ENCODE data around the gene THSD4.

The THSD4 gene

DNA sequence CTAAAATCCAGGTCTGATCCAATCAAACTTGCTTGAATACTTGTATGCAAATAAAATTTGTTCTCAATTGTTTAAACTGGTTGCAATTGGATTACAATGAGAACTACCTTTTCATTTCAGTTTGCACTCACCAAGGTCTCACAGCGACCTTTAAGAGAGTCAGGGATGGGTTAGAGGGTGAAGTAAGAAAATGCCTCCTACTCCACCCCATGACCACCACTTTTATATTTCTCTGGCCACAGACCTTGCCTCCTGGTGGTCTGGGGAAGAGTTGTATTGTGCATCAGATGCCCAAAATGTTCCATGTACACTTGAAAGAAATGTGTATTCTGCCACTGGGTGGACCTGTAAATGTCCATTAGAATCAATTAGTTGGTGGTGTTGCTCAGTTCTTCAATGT is 16.4 kb upstream of the THSD4 start:
- no peak for DNase-seq

DNA sequence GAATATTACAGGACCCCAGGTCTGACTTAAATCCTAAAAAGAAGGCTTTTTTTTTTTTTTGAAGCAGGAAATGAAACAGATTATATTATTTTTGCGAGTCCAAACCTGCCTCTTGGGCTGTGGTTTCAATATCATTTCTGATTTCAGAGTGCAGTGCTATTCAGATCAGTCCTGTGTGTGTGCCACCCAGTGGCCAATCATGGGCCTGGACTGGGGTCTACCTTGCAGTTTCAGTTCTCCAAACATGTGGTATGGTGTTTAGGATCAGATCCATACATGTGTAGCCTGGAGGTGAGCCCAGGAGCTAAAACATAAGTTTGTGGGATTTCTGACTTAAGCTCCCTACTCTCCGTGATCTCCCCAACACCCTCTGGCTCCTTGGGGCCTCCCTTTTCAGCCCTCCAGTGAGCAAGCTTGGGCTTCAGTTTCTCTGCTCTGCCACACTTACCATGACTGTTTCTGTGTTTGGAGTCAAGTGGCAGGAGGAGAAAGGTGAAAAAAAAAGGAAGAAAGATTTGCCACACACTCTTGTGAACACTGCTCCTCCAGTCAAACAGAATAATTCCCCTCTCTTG is 12.1 kb upstream of the THSD4 start:
- DNase-seq = no peak

DNA sequence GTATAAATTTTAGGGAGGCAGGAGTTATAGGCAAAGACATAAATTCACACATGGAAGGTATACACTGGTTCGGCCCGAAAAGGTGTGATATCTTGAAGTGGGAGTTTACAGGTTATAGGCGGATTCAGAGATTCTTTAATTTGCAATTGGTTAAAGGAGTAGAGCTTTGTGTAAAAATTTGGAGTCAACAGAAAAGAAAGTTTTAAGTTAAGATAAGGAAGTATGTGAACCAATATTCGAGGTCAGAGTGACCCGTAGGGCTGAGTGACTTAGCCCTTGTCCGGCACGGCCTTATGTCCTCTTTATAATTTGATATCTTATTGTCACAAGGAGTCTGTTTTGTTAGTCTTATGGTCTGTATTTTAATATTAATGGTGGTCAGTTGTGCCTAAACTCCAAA is 10.6 kb upstream of the THSD4 start:
- DNase-seq = no peak

DNA sequence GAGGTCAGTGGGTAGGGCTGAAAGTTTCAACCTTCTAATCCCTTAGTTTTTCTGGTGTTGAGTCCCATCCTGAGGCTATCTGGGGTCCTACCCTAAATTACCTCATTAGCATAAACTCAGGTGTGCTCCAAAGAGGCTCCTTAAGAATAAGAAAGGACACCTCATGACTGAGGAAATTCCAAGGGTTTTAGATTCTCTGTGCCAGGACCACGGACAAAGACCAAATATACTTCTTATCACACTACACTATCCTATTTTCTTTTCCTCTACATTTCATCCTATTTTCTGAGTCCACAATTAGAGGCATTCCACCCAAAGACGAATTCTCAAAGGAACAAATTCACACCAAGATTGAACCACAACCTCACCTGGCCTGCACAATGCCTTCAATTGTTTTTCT is 9.8 kb upstream of the THSD4 start:
- no peak for DNase-seq

DNA sequence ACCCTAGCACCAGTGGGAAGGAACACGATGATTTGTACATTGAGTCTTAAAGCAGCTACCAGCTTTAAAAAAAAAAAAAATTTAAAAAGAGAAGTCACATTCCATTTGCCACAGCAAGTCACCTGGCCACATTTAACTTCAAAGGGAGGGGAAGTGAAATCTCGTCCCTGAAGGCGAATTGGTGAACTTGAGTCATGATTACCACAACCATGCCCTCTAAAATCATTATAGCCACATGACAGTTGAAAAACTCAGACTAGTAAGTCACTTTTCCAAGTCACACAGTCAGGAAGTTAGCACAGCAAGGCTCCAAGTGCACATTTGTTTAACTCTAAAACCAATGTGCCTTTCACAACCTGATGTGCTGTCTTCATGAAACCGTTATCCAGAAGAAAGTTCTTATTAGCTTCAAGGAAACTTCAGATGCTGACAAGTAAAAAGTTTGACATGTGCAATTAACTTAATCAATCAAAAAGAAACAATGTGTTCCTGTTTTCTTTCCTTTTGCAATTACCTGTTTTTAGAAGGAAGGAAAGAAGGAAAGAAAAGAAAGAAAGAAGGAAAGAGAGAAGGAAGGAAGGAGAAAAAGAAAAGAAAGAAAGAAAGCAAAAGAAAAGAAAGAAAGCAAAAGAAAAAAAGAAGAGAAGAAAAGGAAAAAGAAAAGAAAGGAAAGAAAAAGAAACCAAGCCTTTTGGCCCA is 8.3 kb upstream of the THSD4 start:
- DNase-seq = no peak

DNA sequence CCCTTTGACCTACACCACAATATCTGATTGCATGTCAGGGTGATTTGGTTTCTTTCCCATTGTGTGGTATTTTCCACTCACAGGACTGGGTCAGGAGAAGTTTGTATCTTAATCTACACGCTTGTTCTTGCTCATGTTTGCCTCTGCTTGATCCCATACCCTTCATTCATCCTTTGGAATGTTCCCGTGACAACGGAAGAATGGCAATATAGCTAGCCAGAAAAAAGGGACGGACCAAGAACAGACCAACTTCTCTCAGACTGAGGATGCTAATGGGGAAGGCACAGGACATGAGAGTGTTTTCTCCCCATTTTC is 7.8 kb upstream of the THSD4 start:
- DNase-seq = no peak

DNA sequence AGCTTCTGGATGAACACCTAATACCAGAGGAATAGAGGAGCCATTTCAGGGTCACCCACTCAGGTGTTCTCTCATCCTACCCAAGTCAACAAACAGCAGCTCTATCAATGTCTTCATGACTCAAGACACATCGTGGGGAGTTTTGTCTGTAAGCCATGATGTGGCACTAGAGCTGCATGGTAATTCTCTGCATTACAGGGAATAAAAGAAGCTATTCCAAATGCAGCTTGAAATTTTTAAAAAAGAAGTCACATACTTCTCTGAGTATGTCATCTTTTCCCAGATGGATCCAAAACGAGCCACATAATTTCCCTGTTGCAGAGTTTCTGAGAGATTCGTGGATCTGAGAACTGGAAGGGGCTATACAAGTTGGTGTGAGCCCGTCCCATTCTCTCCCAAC is 6.1 kb upstream of the THSD4 start:
- DNase-seq = no peak

DNA sequence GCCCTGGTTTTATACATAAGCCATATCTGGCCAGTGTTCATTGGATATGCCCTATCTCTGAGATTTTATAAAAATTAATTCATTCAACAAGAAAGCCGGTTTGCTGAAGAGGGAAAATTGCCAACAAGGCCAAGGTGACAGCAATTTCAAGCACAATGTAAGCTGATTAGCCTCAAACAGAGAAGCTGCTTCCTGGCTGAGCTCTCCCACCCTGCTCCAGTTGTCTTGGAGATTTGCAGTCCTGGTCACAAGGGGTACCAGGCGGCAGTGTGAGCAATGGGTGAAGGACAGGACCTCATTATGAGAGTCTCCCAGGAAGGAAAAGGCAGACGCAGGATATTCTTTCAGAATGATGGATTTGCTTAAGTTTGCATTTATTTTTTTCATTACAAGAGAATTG is 5.4 kb upstream of the THSD4 start:
- DNase-seq = no peak

DNA sequence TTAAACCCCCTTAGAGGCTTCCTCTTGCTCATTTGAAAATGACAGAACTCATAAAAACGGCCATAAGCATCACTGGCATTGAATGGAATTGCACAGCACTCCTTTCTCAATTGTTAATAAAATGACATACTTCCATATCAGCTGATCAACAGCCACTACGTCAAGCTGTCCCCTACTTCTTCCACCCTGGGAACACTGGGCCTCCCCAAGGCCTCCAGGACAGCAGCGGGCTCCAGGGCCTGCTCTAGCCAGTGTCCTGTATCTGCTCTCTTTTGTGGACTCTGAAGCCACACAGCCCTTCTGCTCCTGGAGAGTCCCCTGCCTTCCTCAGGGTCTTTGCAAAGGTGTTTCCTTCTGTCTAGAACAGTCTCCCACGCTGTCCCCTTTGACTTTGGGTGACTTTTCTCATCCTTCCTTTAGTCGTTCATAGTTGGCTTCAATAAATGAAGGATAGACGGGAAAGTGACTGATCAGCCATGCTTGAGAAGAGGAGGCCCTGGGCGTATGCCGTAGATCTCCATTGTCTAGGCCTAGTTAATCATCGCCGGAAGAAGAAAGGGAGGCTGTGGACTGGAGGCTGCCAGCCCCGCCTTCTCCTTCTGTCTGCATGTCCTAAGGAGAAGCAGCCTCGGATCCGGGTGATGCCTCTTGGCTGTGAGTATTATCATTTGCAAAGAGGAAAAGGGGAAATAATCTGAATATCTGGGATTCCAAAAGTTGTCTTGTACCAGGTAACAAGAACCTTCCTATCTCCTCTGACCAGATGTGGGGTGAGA is 4.7 kb upstream of the THSD4 start:
- DNase-seq = no peak

DNA sequence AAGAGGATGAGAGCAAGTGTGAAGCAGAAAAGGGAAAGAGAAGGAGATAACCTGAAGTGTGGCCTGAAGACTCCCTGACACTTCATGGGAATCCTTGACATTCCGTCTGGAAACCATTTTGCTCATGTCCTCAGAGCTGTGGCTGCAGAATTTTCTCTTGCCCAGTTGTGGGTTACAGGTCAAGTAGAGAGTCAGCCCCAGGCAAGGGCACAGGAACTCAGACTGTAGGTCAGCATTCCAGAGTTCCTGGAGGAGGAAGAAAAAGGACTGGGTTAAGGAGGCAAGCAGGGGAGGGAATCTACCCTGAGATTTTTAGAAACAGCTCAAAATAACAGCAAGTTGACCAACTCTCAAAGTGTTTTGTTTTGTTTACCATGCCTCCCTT is 4.1 kb upstream of the THSD4 start:
- DNase-seq = no peak

DNA sequence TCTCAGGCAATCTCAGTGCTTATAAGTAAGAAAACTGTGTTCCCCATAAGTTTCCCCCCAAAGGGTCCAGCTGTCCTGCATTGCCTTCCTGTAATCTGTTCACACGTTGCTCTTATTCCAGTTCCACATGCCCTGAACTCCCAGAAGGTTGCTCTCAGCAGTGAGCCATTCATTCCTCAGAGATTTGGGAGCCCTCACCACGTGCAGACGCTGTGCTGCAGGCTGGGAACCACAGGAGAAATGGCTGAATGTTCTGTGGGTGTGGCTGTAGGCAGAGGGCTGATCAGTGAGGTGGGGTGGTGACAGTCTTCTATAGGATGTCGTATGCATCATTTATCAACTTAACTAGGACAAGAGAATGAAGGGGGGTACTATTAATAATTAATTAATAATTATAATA is 3.3 kb upstream of the THSD4 start:
- DNase-seq = no peak

DNA sequence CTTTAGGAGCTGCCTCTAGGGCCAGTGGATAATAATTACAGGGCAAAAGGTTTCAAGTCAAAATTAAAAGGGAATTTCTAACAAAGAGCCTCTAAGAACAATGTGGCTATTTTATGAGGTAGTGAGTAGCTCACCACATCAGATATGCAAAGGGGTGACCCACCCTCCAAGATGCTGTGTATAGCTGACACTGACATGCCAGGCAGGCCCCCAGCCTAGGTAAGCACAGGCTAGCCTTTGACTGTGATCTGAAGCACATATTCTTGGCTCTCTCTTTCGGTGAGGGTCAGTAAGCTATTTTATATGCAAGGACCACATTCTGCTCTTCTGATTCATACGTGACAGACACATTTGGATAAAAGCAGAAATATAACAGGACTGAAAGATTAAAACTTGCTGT is 2.8 kb upstream of the THSD4 start:
- no peak for DNase-seq

DNA sequence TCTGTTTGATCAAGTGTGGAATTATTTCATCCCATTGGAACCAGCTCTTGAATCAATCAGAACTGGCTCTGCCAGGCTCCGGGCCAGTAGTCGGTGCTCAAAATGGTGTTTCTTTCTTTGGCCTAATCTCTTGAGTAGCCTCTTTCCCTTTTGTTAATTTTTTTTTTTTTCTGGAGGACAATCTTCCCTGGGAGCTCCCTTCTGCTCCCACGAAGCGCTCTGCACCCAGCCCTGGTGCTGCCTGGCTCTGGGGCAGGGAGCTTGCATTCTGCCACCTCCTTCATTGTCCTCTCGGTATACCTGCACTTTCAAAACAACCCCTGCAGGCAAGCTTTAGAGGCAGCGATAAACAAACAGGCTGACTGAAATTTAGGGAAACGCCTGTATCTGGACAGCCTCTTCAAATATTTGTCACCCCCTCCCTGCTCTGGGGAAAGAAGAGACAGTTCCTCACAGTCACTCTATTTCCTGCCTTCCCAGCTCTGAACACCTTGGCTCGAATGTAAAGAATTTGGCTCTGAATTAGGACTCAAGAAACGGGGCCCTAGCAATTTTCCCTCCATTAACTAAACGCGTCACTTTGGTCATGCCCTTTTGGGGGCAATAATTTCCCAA is 1.1 kb upstream of the THSD4 start:
- DNase-seq = no peak

DNA sequence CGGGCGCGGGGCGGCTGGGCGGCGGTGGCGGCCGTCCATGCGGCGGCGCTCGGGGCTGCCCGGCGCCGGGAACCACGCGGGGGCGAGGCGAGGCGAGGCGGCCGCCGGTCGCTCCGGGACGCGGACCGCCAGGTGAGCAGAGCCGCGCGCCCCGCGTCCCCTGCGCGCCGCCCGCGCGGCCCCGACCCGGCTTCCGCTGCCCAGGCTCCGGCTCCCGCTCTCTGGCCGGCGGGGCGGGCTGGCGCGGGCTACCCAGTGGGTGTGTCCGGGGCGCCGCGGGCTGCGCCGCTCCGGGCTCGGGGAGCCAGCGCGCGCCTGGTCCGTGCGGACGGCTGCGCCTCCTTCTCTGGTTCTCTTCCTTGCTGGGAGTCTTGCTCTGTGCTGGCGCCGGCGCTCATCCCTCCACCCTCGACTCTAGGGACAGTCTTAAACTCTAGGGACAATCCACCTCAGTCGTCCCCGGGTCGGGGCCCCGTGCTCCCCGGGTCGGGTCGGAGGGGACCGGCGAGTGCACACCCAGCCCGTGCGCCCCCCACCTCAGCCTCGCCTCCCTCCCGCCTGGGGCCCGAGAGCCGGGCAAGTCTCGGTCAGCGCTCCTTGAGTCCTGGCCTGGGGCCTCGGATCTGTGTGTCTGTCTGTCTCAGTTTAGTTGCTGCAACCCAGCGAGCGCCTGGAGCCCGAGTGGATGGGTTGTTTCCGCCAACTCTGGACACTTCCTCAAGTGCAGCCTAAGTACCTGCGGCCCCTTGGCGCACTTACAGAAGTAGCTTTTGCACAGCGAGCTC is 488 bp downstream of the THSD4 start:
- DNase-seq = no peak

DNA sequence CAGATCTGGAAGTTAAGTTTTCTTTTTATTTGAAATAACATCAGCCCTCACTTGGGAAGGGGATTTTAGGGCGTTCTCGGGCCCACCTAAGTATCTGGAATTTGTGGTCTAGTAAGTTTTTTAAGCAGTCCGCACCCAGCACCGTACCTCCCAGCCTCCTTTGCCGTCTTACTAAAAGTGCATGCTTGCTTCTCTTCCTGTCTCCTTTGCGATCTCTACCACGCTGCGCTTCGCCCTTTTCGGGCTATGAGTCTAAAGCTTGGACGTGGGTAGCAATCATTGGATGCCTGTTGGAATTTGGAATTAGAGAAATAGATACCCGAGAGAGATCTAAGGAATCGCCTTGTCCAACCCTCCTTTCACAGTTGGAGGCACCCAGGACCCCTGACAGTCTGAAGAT is 1.1 kb downstream of the THSD4 start:
- DNase-seq = no peak

DNA sequence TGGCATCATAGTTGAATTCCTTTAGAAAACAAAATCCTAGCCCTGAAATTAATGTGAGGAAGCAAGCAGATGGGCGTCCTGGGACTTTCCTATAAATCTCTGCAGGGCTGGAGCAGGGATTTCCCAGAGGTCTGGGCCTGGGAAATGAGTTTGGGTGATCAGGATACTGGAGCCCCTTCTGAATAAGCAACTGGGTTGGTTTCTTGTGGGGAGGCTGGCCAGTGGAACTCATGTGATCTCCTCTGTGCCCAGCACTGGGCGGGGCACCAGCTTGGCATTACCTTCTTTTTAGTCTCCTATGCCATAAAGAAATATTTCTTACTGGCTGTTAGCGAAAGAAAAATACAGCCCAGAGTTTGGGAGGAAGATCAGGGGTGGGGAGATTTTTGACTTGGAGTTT is 1.7 kb downstream of the THSD4 start:
- DNase-seq = no peak

DNA sequence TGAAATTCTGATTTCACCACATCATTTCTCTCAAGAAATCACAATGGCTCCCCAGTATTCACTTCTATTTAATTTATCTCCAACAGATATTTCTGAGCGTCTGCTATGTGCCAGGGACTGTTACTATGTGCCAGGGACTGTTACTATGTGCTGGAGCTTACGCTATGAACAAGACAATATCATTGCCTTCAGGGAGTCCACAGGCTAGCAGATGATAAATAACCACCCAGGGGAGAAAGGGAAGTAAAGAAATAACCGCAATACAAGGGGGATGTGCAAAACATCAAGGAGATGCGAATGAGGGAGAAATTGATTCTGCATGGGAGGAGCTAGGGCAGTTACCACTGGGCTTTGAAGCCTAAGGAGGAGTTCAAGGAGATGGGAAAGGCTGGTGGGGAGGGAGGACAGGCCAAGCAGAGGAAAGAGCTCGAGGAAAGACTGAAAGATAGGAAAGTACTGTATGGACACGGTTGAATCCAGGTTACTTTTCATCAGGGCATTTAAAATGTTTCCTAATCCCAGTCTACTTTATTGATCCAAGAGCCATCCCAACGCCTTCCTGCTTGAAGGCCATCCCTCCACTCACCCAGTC is 2.5 kb downstream of the THSD4 start:
- no peak for DNase-seq

DNA sequence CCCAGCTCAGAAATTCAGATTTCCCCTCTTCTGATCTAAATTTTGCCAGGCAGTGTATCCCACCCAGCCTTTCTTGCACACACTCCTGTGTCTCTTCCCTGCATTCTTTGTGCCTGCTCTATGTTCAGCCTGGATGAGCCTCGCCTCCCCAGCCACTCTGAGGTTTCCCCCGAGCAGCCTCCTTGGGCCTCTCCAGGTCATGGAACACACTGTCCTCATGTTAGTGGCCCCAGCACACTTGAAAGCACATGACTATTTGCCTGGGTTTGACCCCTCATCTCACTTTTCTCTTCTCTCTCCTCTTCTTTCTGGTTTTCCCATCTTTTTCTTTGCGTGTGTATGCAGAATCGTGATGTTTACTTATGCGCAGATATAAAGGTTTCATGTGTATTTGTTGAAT is 3.1 kb downstream of the THSD4 start:
- no peak for DNase-seq

DNA sequence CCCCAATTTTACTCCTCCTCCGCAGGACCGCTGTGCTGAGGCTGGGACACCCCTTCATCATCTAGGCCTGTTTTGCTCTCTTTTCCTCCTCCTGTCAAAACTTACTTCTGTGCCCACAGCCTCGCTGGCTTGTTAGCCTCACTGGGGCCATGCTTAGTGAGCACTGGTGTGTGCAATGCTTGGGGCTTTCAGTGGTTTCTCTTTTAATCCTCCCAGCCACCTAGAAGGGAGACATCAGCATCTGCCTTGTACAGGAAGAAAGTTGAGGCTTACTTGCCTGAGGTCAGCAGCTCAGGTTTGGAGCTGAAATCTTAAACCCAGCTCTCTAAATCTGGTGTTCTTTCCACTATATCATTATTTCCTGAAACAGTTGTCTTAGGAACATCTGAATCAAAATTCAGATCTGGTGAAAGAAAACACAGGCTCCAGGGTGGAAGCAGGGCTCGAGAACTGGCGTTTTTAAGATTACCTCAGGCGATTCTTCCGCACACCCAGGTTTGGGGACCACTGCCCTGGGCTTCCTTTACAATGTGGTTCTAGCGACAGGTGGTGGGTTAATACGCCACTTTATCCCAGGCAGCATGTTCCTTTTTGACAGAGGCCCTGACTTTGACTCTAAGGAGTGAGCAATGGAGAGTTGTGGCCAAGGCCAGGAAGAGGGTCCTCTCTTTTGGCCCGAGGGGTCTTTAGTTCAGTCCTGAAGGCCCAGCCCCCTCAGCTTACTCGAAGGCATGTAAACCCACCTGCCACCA is 3.8 kb downstream of the THSD4 start:
- DNase-seq = no peak

DNA sequence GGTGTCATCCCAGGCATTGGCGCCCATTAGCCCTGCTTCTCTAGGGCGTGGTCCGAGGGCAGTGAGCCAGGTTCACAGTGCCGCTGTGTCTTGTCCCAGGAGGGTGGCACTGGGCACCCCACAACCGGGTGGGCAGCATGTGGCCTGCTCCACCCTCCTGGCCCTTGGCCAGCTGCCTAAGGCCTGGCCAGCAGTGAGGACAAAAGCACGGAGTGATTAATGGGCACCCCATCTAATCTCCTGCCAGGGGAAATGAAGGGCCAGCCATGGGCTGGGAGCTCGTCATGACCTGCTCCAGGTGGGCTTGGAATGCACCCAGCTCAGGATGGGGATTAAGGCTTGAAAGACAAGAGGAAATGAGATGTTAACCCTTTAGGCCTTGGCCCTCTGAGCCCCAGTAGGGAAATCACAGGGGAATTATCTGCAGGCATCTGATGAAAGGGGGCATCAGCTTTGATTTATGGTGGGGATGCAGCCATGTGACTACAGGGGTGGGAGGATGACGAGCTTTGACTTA is 5.2 kb downstream of the THSD4 start:
- no peak for DNase-seq

DNA sequence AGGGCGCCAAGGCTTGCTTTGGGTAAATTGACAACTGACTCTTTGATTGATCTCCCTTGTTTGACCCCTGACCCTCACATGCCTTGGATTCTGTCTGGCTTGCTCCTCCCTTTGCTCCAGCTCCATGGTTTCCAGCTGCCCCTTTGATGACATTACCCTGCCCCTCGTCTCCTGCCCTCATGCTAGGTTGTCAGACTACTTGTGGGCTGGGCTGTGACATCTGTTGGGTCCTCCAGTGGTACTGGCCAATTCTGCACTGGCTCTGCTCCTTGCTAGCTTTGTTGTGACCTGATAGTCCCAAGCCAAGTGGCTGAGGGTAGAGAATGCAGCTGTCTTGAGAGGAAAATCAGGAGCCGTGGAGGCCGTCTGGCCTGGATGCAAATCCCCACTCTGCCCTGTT is 6.2 kb downstream of the THSD4 start:
- DNase-seq = no peak
